HepG2 (cell line): ENCODE results near the gene LIM2. TPM values are rescaled to one million over a fixed set of nuclear protein-coding genes. Genes with fewer than 3 reads are reported as not detected.

Experiments used
- ATAC-seq: fragments of 200-7000 bp; cut with Tn5 transposase; 3 replicates; pipeline ENCODE4 v1.9.1; 2020; ENCODE audit warnings: mild to moderate bottlenecking, moderate library complexity
- BruUV-seq: library from RNA; stranded (reverse); fragments of 400-500 nt; replicated peaks from 2 replicates; lab custom pipeline; 2021; lab: Mats Ljungman, UMichigan
- CTCF ChIA-PET: fragments of 300-600 bp; formaldehyde crosslinking; extraction: SDS; loops from one replicate; lab custom pipeline; 2021; ENCODE audit warnings: low total read pairs, inconsistent platforms, low intra/inter-chr PET ratio; lab: Yijun Ruan, JAX
- POLR2A ChIA-PET: fragments of 350-600 bp; sonication (Branson Sonifier 250); formaldehyde crosslinking; loops from one replicate; lab custom pipeline; 2020; ENCODE audit warnings: antibody characterized with exemption, inconsistent platforms; lab: Yijun Ruan, JAX
- DNase-seq: peaks from one replicate; pipeline ENCODE4 v3.0.0-alpha.2; 2015; ENCODE audit warnings: low spot score
- FAIRE-seq: peaks from 3 replicates; lab custom pipeline; 2011; peaks lifted over from hg19 to GRCh38; lab: Jason Lieb, UNC
- H2AFZ ChIP-seq: one replicate; pipeline ENCODE4 v1.6.1; 2011; ENCODE audit warnings: low read length, inconsistent platforms
- H3K27ac ChIP-seq: fragments of 300-600 bp; 3 replicates; pipeline ENCODE4 v1.8.0; 2011; ENCODE audit warnings: mixed run types, mild to moderate bottlenecking, mixed read lengths, low read length, inconsistent platforms; ENCODE audit not compliant: insufficient read depth; ENCODE audit errors: extremely low read length
- H3K27me3 ChIP-seq, 2 experiments: fragments of 200-600 bp in 1 of 2; 2 replicates in 1 of 2; 3 replicates in 1 of 2; pipeline versions ENCODE4 v1.6.0 to v1.8.0; 2011; ENCODE audit warnings: low read length in 2 of 2, mild to moderate bottlenecking in 2 of 2, moderate library complexity in 2 of 2, inconsistent platforms in 1 of 2; ENCODE audit not compliant: insufficient read depth in 2 of 2, control insufficient read depth in 1 of 2
- H3K36me3 ChIP-seq, 2 experiments: fragments of 200-600 bp in 1 of 2; replicated peaks in 1 of 2; 2 replicates in 1 of 2; 3 replicates in 1 of 2; pipeline versions ENCODE4 v1.5.1 to v1.8.0; 2011; ENCODE audit warnings: low read length in 2 of 2, inconsistent platforms in 1 of 2; ENCODE audit not compliant: insufficient read depth in 2 of 2, control insufficient read depth in 1 of 2
- H3K4me1 ChIP-seq: 2 replicates; pipeline ENCODE4 v1.5.1; 2012; ENCODE audit warnings: low read length, inconsistent platforms; ENCODE audit not compliant: insufficient read depth
- H3K4me2 ChIP-seq: 2 replicates; pipeline ENCODE4 v1.6.0; 2011; ENCODE audit warnings: low read depth, low read length, inconsistent platforms
- H3K4me3 ChIP-seq, 3 experiments: fragments of 200-600 bp in 1 of 3; sonication (generic), shearing (Covaris generic) in 1 of 3; replicated peaks in 1 of 3; 2 replicates each; pipeline ENCODE4 v1.5.1; 2011 to 2016; ENCODE audit warnings: low read length in 3 of 3, inconsistent platforms in 2 of 3, low read depth in 2 of 3, mild to moderate bottlenecking in 2 of 3, control low read depth in 1 of 3, mixed read lengths in 1 of 3; ENCODE audit not compliant: insufficient read depth in 1 of 3
- H3K79me2 ChIP-seq: one replicate; pipeline ENCODE4 v1.6.1; 2011; ENCODE audit warnings: low read length, inconsistent platforms; ENCODE audit not compliant: insufficient read depth
- H3K9ac ChIP-seq: 2 replicates; pipeline ENCODE4 v1.6.0; 2011; ENCODE audit warnings: mild to moderate bottlenecking, low read depth, low read length, inconsistent platforms; ENCODE audit not compliant: insufficient read depth
- H3K9me3 ChIP-seq: 2 replicates; pipeline ENCODE4 v1.5.1; 2012; ENCODE audit warnings: mild to moderate bottlenecking, low read length
- H4K20me1 ChIP-seq: 2 replicates; pipeline ENCODE4 v1.6.0; 2011; ENCODE audit warnings: inconsistent platforms, mild to moderate bottlenecking, low read length, moderate library complexity; ENCODE audit not compliant: insufficient read depth
- MZF1 ChIP-seq: sonication (generic); formaldehyde crosslinking; IDR thresholded peaks from 2 replicates; pipeline ENCODE4 v1.8.1; 2023; ENCODE audit warnings: mild to moderate bottlenecking, missing genetic modification reagents, borderline replicate concordance
- NR3C1 ChIP-seq: sonication (generic); formaldehyde crosslinking; IDR thresholded peaks from 2 replicates; pipeline ENCODE4 v1.4.0; 2020; ENCODE audit warnings: missing genetic modification reagents
- PAF1 ChIP-seq: IDR thresholded peaks from 2 replicates; pipeline ENCODE4 v1.6.1; 2016; ENCODE audit warnings: missing genetic modification reagents, missing compliant biosample characterization
- SKI ChIP-seq: fragments of 450-650 bp; IDR thresholded peaks from one replicate; pipeline ENCODE4 v1.6.1; 2018; ENCODE audit warnings: mild to moderate bottlenecking; ENCODE audit not compliant: partially characterized antibody
- TBX2 ChIP-seq: sonication (generic); formaldehyde crosslinking; IDR thresholded peaks from 2 replicates; pipeline ENCODE4 v1.5.0; 2020; ENCODE audit warnings: missing genetic modification reagents, mild to moderate bottlenecking, borderline replicate concordance
- XBP1 ChIP-seq: sonication (generic); formaldehyde crosslinking; IDR thresholded peaks from 2 replicates; pipeline ENCODE4 v1.5.0; 2020; ENCODE audit warnings: missing genetic modification reagents
- ZNF280D ChIP-seq: sonication (generic); formaldehyde crosslinking; IDR thresholded peaks from 2 replicates; pipeline ENCODE4 v1.5.1; 2020; ENCODE audit warnings: mild to moderate bottlenecking, missing genetic modification reagents
- ZNF343 ChIP-seq: sonication (generic); formaldehyde crosslinking; IDR thresholded peaks from 2 replicates; pipeline ENCODE4 v1.4.0; 2020; ENCODE audit warnings: mild to moderate bottlenecking, missing genetic modification reagents
- ZNF432 ChIP-seq: sonication (generic); formaldehyde crosslinking; IDR thresholded peaks from 2 replicates; pipeline ENCODE4 v1.5.0; 2020; ENCODE audit warnings: missing genetic modification reagents, mild to moderate bottlenecking, borderline replicate concordance
- ZNF451 ChIP-seq: sonication (generic); formaldehyde crosslinking; IDR thresholded peaks from 2 replicates; pipeline ENCODE4 v1.5.0; 2020; ENCODE audit warnings: mild to moderate bottlenecking, missing genetic modification reagents
- WGBS: methylation state at CpG from one replicate; pipeline ENCODE4 v1.1.6; 2017; ENCODE audit warnings: low lambda C conversion rate; 5-methylcytosine and 5-hydroxymethylcytosine counted together
- in situ Hi-C: cut with HindIII; loops from 2 replicates; pipeline ENCODE4 v1.10.0; 2017; ENCODE audit warnings: low pct_unique_long_range_greater_than_20kb; ENCODE audit not compliant: extremely low pct_ligation_motif_present
- intact Hi-C: fragments of 100-400 bp; cut with micrococcal nuclease; formaldehyde crosslinking; loops from one replicate; pipeline ENCODE4 v1.10.0; 2022; ENCODE audit not compliant: unreplicated experiment
- polyA plus RNA-seq, 8 experiments: library from polyadenylated mRNA; depleted of rRNA in 3 of 8; stranded (reverse) in 7 of 8; unstranded in 1 of 8; fragments of >200 nt; fragmentation: Illumina TruSeq in 4 of 8; extraction: Trizol in 4 of 8; gene quantifications; 2 replicates each; pipeline versions ENCODE4 v1.2.1 to v1.2.3, GENCODE V29; 2011 to 2016; ENCODE audit warnings: low read depth in 4 of 8, missing spikeins in 1 of 8, mixed read lengths in 1 of 8; ENCODE audit not compliant: insufficient read depth in 1 of 8
- total RNA-seq, 5 experiments: library from RNA; depleted of rRNA; stranded (reverse); fragments of >200 nt; fragmentation: Illumina TruSeq; extraction: Trizol; gene quantifications; 2 replicates each; pipeline ENCODE4 v1.2.3, GENCODE V29; 2016; ENCODE audit warnings: low read depth in 1 of 5

LIM2 gene
- total and polyA plus RNA-seq, 2 of the 13 experiments (the other 11 are each of a cell fraction or from before 2014, with no cell fraction given), result 1.3 TPM; not detected in 1

GRCh38 chr19:51430221-51430620 lies 42.4 kb upstream of the LIM2 start:
- Histone ChIP-seq H3K36me3 (no peaks in the 10 kb centered on the region), H3K27me3 (no peaks in the 10 kb centered on the region; a peak in 2 of 5 replicates), H3K4me1 (no peaks in the 10 kb centered on the region), H4K20me1 (no peaks in the 10 kb centered on the region), H3K27ac (no peak overlapping the region), H2AFZ (no peak overlapping the region), H3K4me3 (no peak overlapping the region), H3K4me2 (no peak overlapping the region), H3K79me2 (no peaks in the 10 kb centered on the region), H3K9ac (no peak overlapping the region), H3K9me3 (no peaks in the 10 kb centered on the region)
- DNase-seq (no peak), ATAC-seq (no peak), FAIRE-seq (no peak)
- BruUV-seq, result no TSS peak
- in situ Hi-C loops, result no loop called here
- ChIA-PET CTCF (no interaction called here), POLR2A (no interaction called here)
- WGBS, result 7% methylated on average over 3 of the region's 3 CpGs
- intact Hi-C loops, result no loop called here
- TF ChIP-seq ZNF451 (no peak), MZF1 (CRISPR knock-in tag) (no peak), NR3C1 (CRISPR knock-in tag) (no peak), TBX2 (CRISPR knock-in tag) (no peak), PAF1 (CRISPR knock-in tag) (no peak), ZNF343 (CRISPR knock-in tag) (no peak), SKI (no peak), XBP1 (CRISPR knock-in tag) (no peak), ZNF432 (CRISPR knock-in tag) (no peak), ZNF280D (CRISPR knock-in tag) (no peak)
